HG02623 (cell line): ENCODE results near the gene ZNF189.
"Not testable (repeated sequence)": the region's sequence is repeated elsewhere in the genome, so short reads cannot be mapped to it uniquely, and the experiment has no call there.

Source experiments
- ATAC-seq: cut with Tn5 transposase; IDR thresholded peaks from one replicate; pipeline ENCODE4 v1.9.1; 2021; ENCODE audit warnings: moderate library complexity; ENCODE audit not compliant: unreplicated experiment

ZNF189 gene

GRCh38 chr9:101376111-101376848 is 22.4 kb upstream of the ZNF189 start:
- no peak for ATAC-seq

GRCh38 chr9:101380295-101380694 is 18.4 kb upstream of the ZNF189 start:
- ATAC-seq = no peak

- no peak for ATAC-seq
Measured at GRCh38 chr9:101381118-101381517, 17.5 kb upstream of the ZNF189 start.

GRCh38 chr9:101381833-101382342 is 16.8 kb upstream of the ZNF189 start:
- no peak for ATAC-seq

DNA sequence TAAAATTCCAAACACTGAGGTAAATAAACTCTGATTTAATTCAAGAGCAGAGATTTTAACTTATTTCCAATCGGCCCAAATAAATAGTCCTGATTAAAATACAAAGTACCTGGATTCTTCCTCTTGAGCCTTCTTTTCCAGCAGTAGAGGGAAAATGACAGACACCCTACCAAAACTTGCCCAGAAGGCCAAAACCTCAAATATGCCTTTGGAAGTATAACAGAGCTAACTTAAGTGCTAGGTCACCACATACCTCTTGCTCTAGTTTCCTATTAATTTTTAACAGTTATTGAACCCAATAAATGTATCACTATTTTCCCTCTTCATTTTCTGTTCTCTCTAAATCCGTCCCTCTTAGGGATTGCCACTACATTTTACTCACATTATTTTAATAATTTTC is 15.3 kb upstream of the ZNF189 start:
- no peak for ATAC-seq

DNA sequence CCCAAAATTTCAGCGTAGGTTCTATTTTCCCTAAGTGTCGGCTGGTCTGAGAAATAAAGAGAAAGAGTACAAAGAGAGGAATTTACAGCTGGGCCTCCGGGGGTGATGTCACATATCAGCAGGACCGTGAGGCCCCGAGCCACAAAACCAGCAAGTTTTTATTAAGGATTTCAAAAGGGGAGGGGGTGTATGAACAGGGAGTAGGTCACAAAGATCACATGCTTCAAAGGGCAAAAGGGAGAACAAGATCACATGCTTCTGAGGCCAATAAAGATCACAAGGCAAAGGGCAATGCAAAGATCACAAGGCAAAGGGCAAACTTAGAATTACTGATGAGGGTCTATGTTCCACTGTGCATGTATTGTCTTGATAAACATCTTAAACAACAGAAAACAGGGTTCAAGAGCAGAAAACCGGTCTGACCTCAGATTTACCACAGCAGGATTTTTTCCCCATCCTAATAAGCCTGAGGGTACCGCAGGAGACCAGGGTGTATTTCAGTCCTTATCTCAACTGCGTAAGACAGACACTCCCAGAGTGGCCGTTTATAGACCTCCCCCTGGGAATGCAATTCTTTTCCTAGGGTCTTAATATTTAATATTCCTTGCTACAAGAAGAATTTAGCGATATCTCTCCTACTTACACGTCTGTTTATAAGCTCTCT is 13.6 kb upstream of the ZNF189 start, which contains the start of gene BAAT:
TSS of gene BAAT (minus strand) at position 134 of the 664 bp plus-strand sequence. CDS start 13,602 bp downstream, outside the sequence.
- ATAC-seq = not testable (repeated sequence)

- peak; percentile 81 for ATAC-seq
Measured at GRCh38 chr9:101387871-101388506, 10.7 kb upstream of the ZNF189 start.

DNA sequence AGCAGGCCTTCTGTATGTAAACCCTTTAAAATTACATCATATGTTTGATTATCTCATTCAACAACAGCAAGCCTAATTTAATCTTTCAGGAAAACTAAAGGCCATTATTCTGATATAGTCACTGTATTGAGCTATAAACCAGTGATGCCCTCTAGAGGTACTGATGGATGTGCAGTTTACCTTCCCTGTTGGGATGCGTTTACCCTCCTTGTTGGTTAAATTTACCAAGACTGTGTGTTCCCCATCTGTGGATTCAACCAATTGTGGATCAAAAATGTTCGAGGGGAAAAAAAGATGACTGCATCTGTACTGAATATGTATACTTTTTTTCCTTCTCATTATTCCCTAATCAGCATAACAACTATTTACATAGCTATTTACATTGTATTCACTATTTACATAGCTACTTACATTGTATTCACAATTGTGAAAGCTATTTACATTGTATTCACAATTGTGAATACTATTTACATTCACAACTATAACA is 10.1 kb upstream of the ZNF189 start:
- no peak for ATAC-seq

- no peak for ATAC-seq
Measured at GRCh38 chr9:101393135-101393534, 5.5 kb upstream of the ZNF189 start.

DNA sequence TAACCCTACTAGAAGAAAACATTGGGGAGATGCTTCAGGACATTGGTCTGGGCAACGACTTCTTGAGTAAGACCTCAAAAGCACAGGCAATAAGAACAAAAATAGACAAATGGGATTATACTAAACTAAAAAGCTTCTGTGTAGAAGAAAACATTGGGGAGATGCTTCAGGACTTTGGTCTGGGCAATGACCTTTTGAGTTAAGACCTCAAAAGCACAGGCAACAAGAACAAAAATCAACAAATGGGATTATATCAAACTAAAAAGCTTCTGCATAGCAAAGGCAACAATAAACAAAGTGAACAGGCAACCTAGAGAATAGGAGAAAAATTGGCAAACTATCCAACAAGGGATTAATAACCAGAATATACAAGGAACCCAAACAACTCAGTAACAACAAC is 4.0 kb upstream of the ZNF189 start:
- ATAC-seq = no peak

GRCh38 chr9:101397746-101398067 is 944 bp upstream of the ZNF189 start:
- ATAC-seq = no peak

GRCh38 chr9:101398930-101399642 is 435 bp downstream of the ZNF189 start:
- peak; percentile 4 for ATAC-seq

- ATAC-seq = no peak
Measured at GRCh38 chr9:101399643-101399970, 956 bp downstream of the ZNF189 start.

GRCh38 chr9:101400120-101400519 is 1.5 kb downstream of the ZNF189 start:
- no peak for ATAC-seq

DNA sequence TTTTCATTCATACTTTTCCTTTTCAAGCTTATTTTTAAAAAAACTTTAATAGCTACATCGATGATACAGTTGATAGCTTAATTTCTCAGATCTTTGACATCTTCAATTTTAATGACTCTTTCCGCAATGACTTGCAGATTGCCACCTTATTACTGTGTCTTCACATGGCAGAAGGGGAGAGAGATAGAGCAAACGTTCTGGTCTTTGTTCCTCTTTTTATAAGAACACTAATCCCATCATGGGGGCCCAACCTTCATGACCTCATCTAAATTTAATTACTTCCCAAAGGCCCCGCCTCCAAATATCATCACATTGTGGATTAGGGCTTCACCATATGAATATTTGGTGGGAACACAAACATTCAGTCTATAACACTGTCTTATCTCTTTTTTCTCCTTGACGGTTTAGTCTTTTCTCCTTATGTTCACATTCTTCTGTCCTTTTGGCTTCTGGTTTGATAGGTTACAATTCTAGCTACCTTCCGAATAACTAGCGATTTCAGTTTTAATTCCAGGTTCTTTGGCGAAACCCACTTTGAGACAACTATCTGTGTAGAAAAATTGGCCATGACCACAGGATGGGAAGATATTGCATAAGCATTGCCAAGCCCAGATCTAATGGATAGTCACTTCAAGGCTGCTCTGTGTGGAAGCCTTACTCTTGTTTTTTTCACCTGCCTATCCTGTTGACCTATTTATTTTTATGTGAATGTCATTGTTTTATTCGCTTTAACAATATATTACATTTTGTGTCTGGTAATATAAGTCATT is 5.0 kb downstream of the ZNF189 start:
- no peak for ATAC-seq

DNA sequence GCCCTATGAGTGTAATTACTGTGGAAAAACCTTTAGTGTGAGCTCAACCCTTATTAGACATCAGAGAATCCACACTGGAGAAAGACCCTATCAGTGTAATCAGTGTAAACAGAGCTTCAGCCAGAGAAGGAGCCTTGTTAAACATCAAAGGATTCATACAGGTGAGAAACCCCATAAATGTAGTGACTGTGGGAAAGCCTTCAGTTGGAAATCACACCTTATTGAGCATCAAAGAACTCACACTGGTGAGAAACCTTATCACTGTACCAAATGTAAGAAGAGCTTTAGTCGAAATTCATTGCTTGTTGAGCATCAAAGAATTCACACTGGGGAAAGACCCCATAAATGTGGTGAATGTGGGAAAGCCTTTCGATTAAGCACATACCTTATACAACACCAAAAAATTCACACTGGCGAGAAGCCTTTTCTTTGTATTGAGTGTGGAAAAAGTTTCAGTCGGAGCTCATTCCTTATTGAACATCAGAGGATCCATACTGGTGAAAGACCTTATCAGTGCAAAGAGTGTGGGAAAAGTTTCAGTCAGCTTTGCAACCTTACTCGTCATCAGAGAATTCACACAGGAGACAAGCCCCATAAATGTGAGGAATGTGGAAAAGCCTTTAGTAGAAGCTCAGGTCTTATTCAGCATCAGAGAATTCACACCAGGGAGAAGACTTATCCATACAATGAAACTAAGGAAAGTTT is 9.9 kb downstream of the ZNF189 start:
- ATAC-seq = no peak

DNA sequence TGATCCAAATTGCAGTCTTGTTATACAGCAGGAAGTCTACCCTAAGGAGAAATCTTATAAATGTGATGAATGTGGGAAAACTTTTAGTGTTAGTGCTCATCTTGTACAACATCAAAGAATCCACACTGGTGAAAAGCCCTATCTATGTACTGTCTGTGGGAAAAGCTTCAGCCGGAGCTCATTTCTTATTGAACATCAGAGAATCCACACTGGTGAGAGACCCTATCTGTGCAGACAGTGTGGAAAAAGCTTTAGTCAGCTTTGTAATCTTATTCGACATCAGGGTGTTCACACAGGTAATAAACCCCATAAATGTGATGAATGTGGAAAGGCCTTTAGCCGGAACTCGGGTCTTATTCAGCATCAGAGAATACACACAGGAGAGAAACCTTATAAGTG is 10.4 kb downstream of the ZNF189 start:
- ATAC-seq = no peak

GRCh38 chr9:101414839-101415238 is 16.2 kb downstream of the ZNF189 start:
- no peak for ATAC-seq

DNA sequence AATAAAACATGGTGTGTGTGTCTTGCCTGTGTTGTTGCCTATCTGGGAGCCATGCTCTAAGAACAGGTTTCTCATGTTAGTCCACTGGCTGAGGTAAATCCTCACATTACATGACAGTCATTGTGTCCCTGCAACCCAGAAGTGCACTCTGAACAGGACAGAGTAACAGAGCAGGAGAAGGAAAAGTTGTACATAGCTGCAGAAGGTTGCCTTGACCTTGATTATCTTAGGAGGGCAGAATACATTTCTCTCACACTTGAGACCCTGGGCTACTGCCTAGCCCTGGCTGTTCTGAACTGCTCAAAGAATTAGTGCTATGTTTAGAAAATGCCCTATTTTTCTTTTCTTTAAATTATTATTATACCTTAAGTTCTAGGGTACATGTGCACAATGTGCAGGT is 16.9 kb downstream of the ZNF189 start:
- ATAC-seq = no peak

GRCh38 chr9:101417389-101417788 is 18.7 kb downstream of the ZNF189 start:
- no peak for ATAC-seq
